HepG2 (cell line): ENCODE measurements around the gene ANKRD11. TPM values are rescaled to one million over a fixed set of nuclear protein-coding genes. Genes with fewer than 3 reads are reported as not detected.

Experiments
- ATAC-seq: fragments of 200-7000 bp; cut with Tn5 transposase; 3 replicates; pipeline ENCODE4 v1.9.1; 2020; ENCODE audit warnings: mild to moderate bottlenecking, moderate library complexity
- BruUV-seq: library from RNA; stranded (reverse); fragments of 400-500 nt; replicated peaks from 2 replicates; lab custom pipeline; 2021; lab: Mats Ljungman, UMichigan
- CTCF ChIA-PET: fragments of 300-600 bp; formaldehyde crosslinking; extraction: SDS; loops from one replicate; lab custom pipeline; 2021; ENCODE audit warnings: low total read pairs, inconsistent platforms, low intra/inter-chr PET ratio; lab: Yijun Ruan, JAX
- POLR2A ChIA-PET: fragments of 350-600 bp; sonication (Branson Sonifier 250); formaldehyde crosslinking; loops from one replicate; lab custom pipeline; 2020; ENCODE audit warnings: antibody characterized with exemption, inconsistent platforms; lab: Yijun Ruan, JAX
- DNase-seq: peaks from one replicate; pipeline ENCODE4 v3.0.0-alpha.2; 2015; ENCODE audit warnings: low spot score
- FAIRE-seq: peaks from 3 replicates; lab custom pipeline; 2011; peaks lifted over from hg19 to GRCh38; lab: Jason Lieb, UNC
- H2AFZ ChIP-seq: one replicate; pipeline ENCODE4 v1.6.1; 2011; ENCODE audit warnings: low read length, inconsistent platforms
- H3K27ac ChIP-seq: fragments of 300-600 bp; 3 replicates; pipeline ENCODE4 v1.8.0; 2011; ENCODE audit warnings: mixed run types, mild to moderate bottlenecking, mixed read lengths, low read length, inconsistent platforms; ENCODE audit not compliant: insufficient read depth; ENCODE audit errors: extremely low read length
- H3K27me3 ChIP-seq, 2 experiments: fragments of 200-600 bp in 1 of 2; 2 replicates in 1 of 2; 3 replicates in 1 of 2; pipeline versions ENCODE4 v1.6.0 to v1.8.0; 2011; ENCODE audit warnings: low read length in 2 of 2, mild to moderate bottlenecking in 2 of 2, moderate library complexity in 2 of 2, inconsistent platforms in 1 of 2; ENCODE audit not compliant: insufficient read depth in 2 of 2, control insufficient read depth in 1 of 2
- H3K36me3 ChIP-seq, 2 experiments: fragments of 200-600 bp in 1 of 2; replicated peaks in 1 of 2; 2 replicates in 1 of 2; 3 replicates in 1 of 2; pipeline versions ENCODE4 v1.5.1 to v1.8.0; 2011; ENCODE audit warnings: low read length in 2 of 2, inconsistent platforms in 1 of 2; ENCODE audit not compliant: insufficient read depth in 2 of 2, control insufficient read depth in 1 of 2
- H3K4me1 ChIP-seq: 2 replicates; pipeline ENCODE4 v1.5.1; 2012; ENCODE audit warnings: low read length, inconsistent platforms; ENCODE audit not compliant: insufficient read depth
- H3K4me2 ChIP-seq: 2 replicates; pipeline ENCODE4 v1.6.0; 2011; ENCODE audit warnings: low read depth, low read length, inconsistent platforms
- H3K4me3 ChIP-seq, 3 experiments: fragments of 200-600 bp in 1 of 3; sonication (generic), shearing (Covaris generic) in 1 of 3; replicated peaks in 1 of 3; 2 replicates each; pipeline ENCODE4 v1.5.1; 2011 to 2016; ENCODE audit warnings: low read length in 3 of 3, inconsistent platforms in 2 of 3, low read depth in 2 of 3, mild to moderate bottlenecking in 2 of 3, control low read depth in 1 of 3, mixed read lengths in 1 of 3; ENCODE audit not compliant: insufficient read depth in 1 of 3
- H3K79me2 ChIP-seq: one replicate; pipeline ENCODE4 v1.6.1; 2011; ENCODE audit warnings: low read length, inconsistent platforms; ENCODE audit not compliant: insufficient read depth
- H3K9ac ChIP-seq: 2 replicates; pipeline ENCODE4 v1.6.0; 2011; ENCODE audit warnings: mild to moderate bottlenecking, low read depth, low read length, inconsistent platforms; ENCODE audit not compliant: insufficient read depth
- H3K9me3 ChIP-seq: 2 replicates; pipeline ENCODE4 v1.5.1; 2012; ENCODE audit warnings: mild to moderate bottlenecking, low read length
- H4K20me1 ChIP-seq: 2 replicates; pipeline ENCODE4 v1.6.0; 2011; ENCODE audit warnings: inconsistent platforms, mild to moderate bottlenecking, low read length, moderate library complexity; ENCODE audit not compliant: insufficient read depth
- ARID5B ChIP-seq: IDR thresholded peaks from 2 replicates; pipeline ENCODE4 v1.4.0; 2020; ENCODE audit warnings: mild to moderate bottlenecking, missing genetic modification reagents
- ATF2 ChIP-seq: sonication (generic); formaldehyde crosslinking; IDR thresholded peaks from 2 replicates; pipeline ENCODE4 v1.4.0; 2020; ENCODE audit warnings: missing genetic modification reagents
- DBP ChIP-seq: sonication (generic); formaldehyde crosslinking; IDR thresholded peaks from 2 replicates; pipeline ENCODE4 v1.4.0; 2020; ENCODE audit warnings: missing genetic modification reagents; ENCODE audit errors: not compliant biosample characterization
- FOXM1 ChIP-seq: sonication (generic); formaldehyde crosslinking; IDR thresholded peaks from 2 replicates; pipeline ENCODE4 v1.5.0; 2020; ENCODE audit warnings: missing genetic modification reagents
- GPBP1L1 ChIP-seq: sonication (generic); formaldehyde crosslinking; IDR thresholded peaks from 2 replicates; pipeline ENCODE4 v1.5.0; 2020; ENCODE audit warnings: mild to moderate bottlenecking, missing genetic modification reagents
- NFIC ChIP-seq: IDR thresholded peaks from 2 replicates; pipeline ENCODE4 v1.6.1; 2012; ENCODE audit warnings: mild to moderate bottlenecking, low read length, inconsistent platforms
- NRL ChIP-seq: sonication (generic); formaldehyde crosslinking; IDR thresholded peaks from 2 replicates; pipeline ENCODE4 v1.5.0; 2020; ENCODE audit warnings: missing genetic modification reagents, mild to moderate bottlenecking, moderate library complexity, borderline replicate concordance
- RBM39 ChIP-seq: fragments of 200-400 bp; formaldehyde crosslinking; IDR thresholded peaks from one replicate; pipeline ENCODE4 v1.6.1; 2018; ENCODE audit warnings: antibody characterized with exemption, mild to moderate bottlenecking, low read depth, low read length; ENCODE audit not compliant: poor library complexity, severe bottlenecking
- SALL1 ChIP-seq: sonication (generic); formaldehyde crosslinking; IDR thresholded peaks from 2 replicates; pipeline ENCODE4 v1.8.0; 2022; ENCODE audit warnings: mild to moderate bottlenecking, missing genetic modification reagents
- THAP7 ChIP-seq: sonication (generic); formaldehyde crosslinking; IDR thresholded peaks from 2 replicates; pipeline ENCODE4 v1.8.1; 2023; ENCODE audit warnings: mild to moderate bottlenecking, missing genetic modification reagents
- ZEB1 ChIP-seq: IDR thresholded peaks from 2 replicates; pipeline ENCODE4 v1.6.1; 2012; ENCODE audit warnings: mild to moderate bottlenecking, low read depth, inconsistent platforms; ENCODE audit not compliant: insufficient replicate concordance
- ZNF12 ChIP-seq: sonication (generic); formaldehyde crosslinking; IDR thresholded peaks from 2 replicates; pipeline ENCODE4 v1.5.0; 2020; ENCODE audit warnings: missing genetic modification reagents
- ZNF251 ChIP-seq: sonication (generic); formaldehyde crosslinking; IDR thresholded peaks from 2 replicates; pipeline ENCODE4 v1.9.0; 2021; ENCODE audit warnings: mild to moderate bottlenecking, missing genetic modification reagents
- ZNF563 ChIP-seq: sonication (generic); formaldehyde crosslinking; IDR thresholded peaks from 2 replicates; pipeline ENCODE4 v1.8.0; 2022; ENCODE audit warnings: mild to moderate bottlenecking, moderate library complexity, missing genetic modification reagents
- ZNF580 ChIP-seq: IDR thresholded peaks from 2 replicates; pipeline ENCODE4 v1.6.1; 2016; ENCODE audit warnings: low read depth, borderline replicate concordance
- ZSCAN25 ChIP-seq: sonication (generic); formaldehyde crosslinking; IDR thresholded peaks from 2 replicates; pipeline ENCODE4 v1.8.0; 2022; ENCODE audit warnings: mild to moderate bottlenecking, missing genetic modification reagents
- WGBS: methylation state at CpG from one replicate; pipeline ENCODE4 v1.1.6; 2017; ENCODE audit warnings: low lambda C conversion rate; 5-methylcytosine and 5-hydroxymethylcytosine counted together
- in situ Hi-C: cut with HindIII; loops from 2 replicates; pipeline ENCODE4 v1.10.0; 2017; ENCODE audit warnings: low pct_unique_long_range_greater_than_20kb; ENCODE audit not compliant: extremely low pct_ligation_motif_present
- intact Hi-C: fragments of 100-400 bp; cut with micrococcal nuclease; formaldehyde crosslinking; loops from one replicate; pipeline ENCODE4 v1.10.0; 2022; ENCODE audit not compliant: unreplicated experiment
- polyA plus RNA-seq, 8 experiments: library from polyadenylated mRNA; depleted of rRNA in 3 of 8; stranded (reverse) in 7 of 8; unstranded in 1 of 8; fragments of >200 nt; fragmentation: Illumina TruSeq in 4 of 8; extraction: Trizol in 4 of 8; gene quantifications; 2 replicates each; pipeline versions ENCODE4 v1.2.1 to v1.2.3, GENCODE V29; 2011 to 2016; ENCODE audit warnings: low read depth in 4 of 8, missing spikeins in 1 of 8, mixed read lengths in 1 of 8; ENCODE audit not compliant: insufficient read depth in 1 of 8
- total RNA-seq, 5 experiments: library from RNA; depleted of rRNA; stranded (reverse); fragments of >200 nt; fragmentation: Illumina TruSeq; extraction: Trizol; gene quantifications; 2 replicates each; pipeline ENCODE4 v1.2.3, GENCODE V29; 2016; ENCODE audit warnings: low read depth in 1 of 5

Gene ANKRD11
- total and polyA plus RNA-seq, 2 of the 13 experiments (the other 11 are each of a cell fraction or from before 2014, with no cell fraction given) = 21.4 to 38.4 TPM

GRCh38 chr16:89307421-89307805 is 182.9 kb downstream of the ANKRD11 start:
- 100% methylated on average over 7 of the region's 14 CpGs for WGBS
- H3K27ac ChIP-seq = no peak overlapping the region
- DNase-seq (no peak), FAIRE-seq (no peak)
- BruUV-seq = no TSS peak
- H3K4me3 ChIP-seq = no peak overlapping the region
- TF ChIP-seq ZSCAN25 (CRISPR knock-in tag) (no peak), SALL1 (CRISPR knock-in tag) (no peak), NFIC (no peak), DBP (CRISPR knock-in tag) (no peak), ARID5B (CRISPR knock-in tag) (no peak), NRL (CRISPR knock-in tag) (no peak), ZNF251 (CRISPR knock-in tag) (no peak), RBM39 (no peak), ZNF12 (CRISPR knock-in tag) (no peak), ZEB1 (no peak), ZNF563 (no peak), THAP7 (CRISPR knock-in tag) (no peak), ZNF580 (CRISPR knock-in tag) (no peak), ATF2 (CRISPR knock-in tag) (no peak), FOXM1 (no peak), GPBP1L1 (CRISPR knock-in tag) (no peak)
- TF ChIP-seq, all 625 proteins: peak for 0
- Histone ChIP-seq H3K36me3 (peaks cover 37 to 82% of the 10 kb centered on the region in 2 experiments), H3K9ac (no peak overlapping the region), H3K4me2 (no peak overlapping the region), H2AFZ (no peak overlapping the region), H3K4me1 (0 out of 2 replicates have a peak, but pooled peaks cover 6% of the 10 kb centered on the region), H3K27me3 (no peaks in the 10 kb centered on the region), H4K20me1 (peaks cover 66% of the 10 kb centered on the region), H3K9me3 (no peaks in the 10 kb centered on the region), H3K79me2 (peaks cover 78% of the 10 kb centered on the region)
- ChIA-PET POLR2A (no interaction called here), CTCF (no interaction called here)
- no peak; the same call in 2 of the 3 replicates for ATAC-seq
- intact Hi-C loops = no loop called here
- in situ Hi-C loops = no loop called here
